ENCODE measurements around the gene PRSS33.

The PRSS33 gene

GRCh38 chr16:2775765-2776499, 11.4 kb downstream of the PRSS33 start:
- DNase-seq, result no peak

GRCh38 chr16:2775131-2775716, 12.1 kb downstream of the PRSS33 start:
- no peak for DNase-seq

GRCh38 chr16:2774161-2774891, 13.0 kb downstream of the PRSS33 start:
- DNase-seq, result no peak

- DNase-seq, result no peak
Observed at GRCh38 chr16:2773188-2773968, 14.0 kb downstream of the PRSS33 start.

GRCh38 chr16:2771496-2772402, 15.6 kb downstream of the PRSS33 start:
- DNase-seq, result no peak

- no peak for DNase-seq
Observed at GRCh38 chr16:2770057-2770951, 17.1 kb downstream of the PRSS33 start.

- no peak for DNase-seq
Observed at GRCh38 chr16:2769675-2770056, 17.7 kb downstream of the PRSS33 start.

- no peak for DNase-seq
Observed at GRCh38 chr16:2769100-2769529, 18.2 kb downstream of the PRSS33 start.

GRCh38 chr16:2768403-2769089, 18.8 kb downstream of the PRSS33 start:
- no peak for DNase-seq

- no peak for DNase-seq
Observed at GRCh38 chr16:2767891-2768290, 19.5 kb downstream of the PRSS33 start.

- no peak for DNase-seq
Observed at GRCh38 chr16:2767140-2767731, 20.1 kb downstream of the PRSS33 start.

GRCh38 chr16:2766430-2767139, 20.8 kb downstream of the PRSS33 start:
- no peak for DNase-seq

GRCh38 chr16:2765462-2766404, 21.6 kb downstream of the PRSS33 start:
- no peak for DNase-seq

GRCh38 chr16:2764718-2765117, 22.6 kb downstream of the PRSS33 start:
- no peak for DNase-seq

GRCh38 chr16:2763173-2763572, 24.2 kb downstream of the PRSS33 start:
- no peak for DNase-seq

GRCh38 chr16:2762711-2763110, 24.6 kb downstream of the PRSS33 start:
- no peak for DNase-seq

- DNase-seq, result no peak
Observed at GRCh38 chr16:2761886-2762583, 25.3 kb downstream of the PRSS33 start.

GRCh38 chr16:2761472-2761871, 25.9 kb downstream of the PRSS33 start:
- DNase-seq, result no peak
